GM12872 (cell line): ENCODE measurements around the gene AEBP1.

Experiments used
- TF ChIP-seq, protein P1 (sequence below): IDR thresholded peaks from 3 replicates; pipeline ENCODE4 v1.5.1; 2011; ENCODE audit warnings: low read depth, mild to moderate bottlenecking, low read length, moderate library complexity; ENCODE audit not compliant: insufficient read depth

The AEBP1 gene

DNA sequence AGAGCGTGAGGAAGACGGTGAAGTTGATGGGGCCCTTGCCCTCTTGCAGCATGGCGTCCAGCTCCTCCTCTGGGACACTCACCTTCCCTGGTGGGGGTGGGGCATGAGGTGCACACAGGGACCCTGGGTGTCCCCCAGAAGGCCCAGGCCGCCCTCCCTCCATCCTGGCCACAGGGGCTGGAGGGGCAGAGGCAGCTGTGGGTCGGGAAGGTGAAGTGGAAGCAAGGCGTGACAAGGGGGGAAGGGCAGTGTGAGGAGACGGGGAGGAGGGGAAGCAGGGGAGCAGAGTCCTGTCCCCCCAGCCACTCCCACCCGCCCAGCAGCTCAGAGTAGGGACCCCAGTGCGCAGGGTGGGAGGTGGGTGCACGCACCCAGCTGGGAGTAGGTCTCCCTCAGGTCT is 36.2 kb downstream of the AEBP1 start:
- TF ChIP-seq, protein P1, sequence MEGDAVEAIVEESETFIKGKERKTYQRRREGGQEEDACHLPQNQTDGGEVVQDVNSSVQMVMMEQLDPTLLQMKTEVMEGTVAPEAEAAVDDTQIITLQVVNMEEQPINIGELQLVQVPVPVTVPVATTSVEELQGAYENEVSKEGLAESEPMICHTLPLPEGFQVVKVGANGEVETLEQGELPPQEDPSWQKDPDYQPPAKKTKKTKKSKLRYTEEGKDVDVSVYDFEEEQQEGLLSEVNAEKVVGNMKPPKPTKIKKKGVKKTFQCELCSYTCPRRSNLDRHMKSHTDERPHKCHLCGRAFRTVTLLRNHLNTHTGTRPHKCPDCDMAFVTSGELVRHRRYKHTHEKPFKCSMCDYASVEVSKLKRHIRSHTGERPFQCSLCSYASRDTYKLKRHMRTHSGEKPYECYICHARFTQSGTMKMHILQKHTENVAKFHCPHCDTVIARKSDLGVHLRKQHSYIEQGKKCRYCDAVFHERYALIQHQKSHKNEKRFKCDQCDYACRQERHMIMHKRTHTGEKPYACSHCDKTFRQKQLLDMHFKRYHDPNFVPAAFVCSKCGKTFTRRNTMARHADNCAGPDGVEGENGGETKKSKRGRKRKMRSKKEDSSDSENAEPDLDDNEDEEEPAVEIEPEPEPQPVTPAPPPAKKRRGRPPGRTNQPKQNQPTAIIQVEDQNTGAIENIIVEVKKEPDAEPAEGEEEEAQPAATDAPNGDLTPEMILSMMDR = no peak

DNA sequence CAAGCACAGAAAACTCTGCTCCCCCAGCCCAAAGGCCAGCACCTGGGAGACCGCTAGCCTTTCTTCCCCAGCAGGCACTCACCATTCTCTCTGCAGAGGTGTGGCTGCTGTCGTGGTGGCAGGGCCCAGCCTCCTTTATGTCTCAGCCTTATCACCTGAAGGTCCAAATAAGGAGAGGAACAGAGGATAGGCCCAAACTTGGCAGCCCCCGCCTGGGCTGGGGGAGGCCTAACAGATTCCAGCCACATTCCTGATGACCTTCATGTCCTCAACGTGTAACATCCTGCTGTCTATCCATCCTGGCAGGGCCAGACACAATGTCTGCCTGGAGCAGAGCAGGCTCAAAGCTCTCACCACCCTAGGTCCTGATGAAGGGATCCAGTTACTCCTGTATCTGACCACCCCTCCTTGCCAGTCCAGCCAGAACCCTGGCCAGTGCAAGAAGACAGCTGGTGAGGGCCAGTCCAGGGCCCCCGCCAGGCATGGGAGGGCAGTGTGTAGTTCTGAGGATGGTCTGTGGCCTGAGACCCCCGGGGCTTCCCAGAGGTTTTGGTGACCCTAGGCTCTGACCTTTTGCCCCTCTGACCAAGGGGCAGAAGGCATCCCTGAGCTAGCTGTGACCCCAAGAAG is 37.2 kb downstream of the AEBP1 start, which contains the start of gene MYL7:
Gene MYL7 (minus strand): TSS at position 112 of the 630 bp plus-strand sequence. CDS start 27 bp downstream, at position 85.
- TF ChIP-seq, protein P1 = no peak

DNA sequence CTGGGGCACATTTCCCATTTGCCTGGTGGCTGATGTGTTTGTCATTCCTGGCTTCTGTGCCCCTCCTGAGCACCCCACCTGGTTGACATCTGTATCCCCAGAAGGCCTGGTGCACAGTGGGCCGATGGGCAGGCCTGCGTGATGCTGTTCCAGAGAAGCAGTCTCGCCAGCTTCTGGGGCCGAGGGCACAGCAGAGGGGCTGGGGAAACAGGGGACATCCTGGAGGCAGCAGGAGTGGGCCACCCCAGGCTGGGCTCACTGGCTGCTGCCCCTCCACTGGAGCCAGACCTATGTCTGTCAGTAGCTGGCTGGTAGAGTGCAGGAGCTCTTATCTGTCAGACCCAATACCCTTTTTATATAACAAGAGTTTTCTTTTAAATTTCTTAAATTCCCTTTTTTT is 37.9 kb downstream of the AEBP1 start:
- TF ChIP-seq, protein P1 = no peak

DNA sequence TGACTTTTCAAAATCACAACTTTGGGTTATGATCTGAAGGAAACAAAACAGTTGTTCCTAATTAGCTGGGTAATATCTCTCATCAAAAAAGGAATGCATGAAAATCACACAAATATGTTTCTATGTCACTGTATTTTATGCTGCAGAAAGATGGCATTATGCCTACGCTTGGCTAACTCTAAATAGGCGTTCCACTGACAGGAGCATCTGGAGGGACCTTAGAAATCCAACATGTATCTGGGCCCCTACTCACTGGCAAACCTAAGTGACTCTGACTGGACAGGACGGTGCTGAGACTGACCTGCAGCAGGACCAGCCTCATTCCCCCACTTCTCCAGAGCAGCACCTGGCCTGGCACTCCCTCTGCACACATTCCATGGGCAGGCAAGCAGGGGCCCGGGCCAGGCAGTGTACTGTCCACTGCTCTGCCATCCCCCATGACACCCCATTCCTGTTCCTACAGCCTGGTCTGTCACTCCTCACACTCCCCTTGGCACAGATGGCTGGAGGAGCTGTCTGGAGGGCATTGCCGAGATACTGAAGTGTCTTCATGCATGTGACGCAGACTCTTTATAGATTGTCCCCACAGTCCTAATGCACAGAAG is 39.6 kb downstream of the AEBP1 start:
- TF ChIP-seq, protein P1 = no peak

DNA sequence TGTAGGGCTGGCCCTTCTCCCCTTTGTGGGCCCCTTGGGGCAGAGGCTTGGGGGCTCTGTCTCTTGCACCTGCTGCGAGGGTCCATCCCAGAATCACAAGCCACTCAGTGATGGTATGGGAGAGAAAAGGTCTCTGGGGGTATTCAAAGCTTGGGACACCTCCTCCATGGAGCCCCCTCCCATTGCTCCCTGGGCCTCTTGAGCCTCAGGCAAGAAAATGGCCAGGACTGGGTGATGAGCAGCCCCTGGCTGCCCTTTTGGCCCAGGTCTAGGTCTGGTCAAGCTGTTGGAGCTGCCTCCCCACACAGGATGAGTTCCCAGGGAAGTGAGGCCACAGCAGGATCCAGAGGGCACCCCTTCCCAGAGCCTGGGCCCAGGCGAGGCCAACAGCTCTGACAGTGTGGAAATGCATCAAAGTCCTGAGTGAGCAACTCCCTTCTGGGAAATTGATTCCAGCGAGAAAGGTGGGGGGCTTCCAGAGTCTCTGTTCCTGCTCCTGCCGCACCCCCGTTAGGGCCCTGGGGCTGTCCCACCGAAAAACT is 40.4 kb downstream of the AEBP1 start:
- TF ChIP-seq, protein P1 = no peak

DNA sequence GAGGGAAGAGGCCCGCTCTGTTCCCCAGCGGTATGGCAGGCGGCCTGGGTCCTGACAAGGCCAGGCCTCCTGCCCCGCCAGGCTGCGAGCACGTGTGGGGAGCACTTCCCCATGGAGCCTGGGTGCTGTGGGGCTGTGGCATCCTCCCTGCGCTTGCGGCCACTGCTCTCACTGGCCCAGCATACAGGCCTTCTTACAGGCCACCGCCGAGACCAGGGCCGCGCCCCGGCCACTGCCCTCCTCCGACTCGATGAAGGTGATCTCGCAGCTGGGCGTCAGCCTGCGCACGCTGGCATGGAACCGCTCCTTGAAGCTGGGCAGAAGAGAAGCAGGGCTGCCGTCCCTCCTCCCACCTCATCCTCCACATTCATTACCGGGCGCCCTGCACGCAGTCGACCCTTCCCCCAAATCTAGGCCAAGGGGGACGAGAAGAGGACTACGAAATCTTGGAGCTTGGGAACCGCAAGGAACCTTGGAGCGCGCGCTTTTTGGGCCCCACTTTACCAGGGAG is 40.9 kb downstream of the AEBP1 start:
- TF ChIP-seq, protein P1 = no peak

DNA sequence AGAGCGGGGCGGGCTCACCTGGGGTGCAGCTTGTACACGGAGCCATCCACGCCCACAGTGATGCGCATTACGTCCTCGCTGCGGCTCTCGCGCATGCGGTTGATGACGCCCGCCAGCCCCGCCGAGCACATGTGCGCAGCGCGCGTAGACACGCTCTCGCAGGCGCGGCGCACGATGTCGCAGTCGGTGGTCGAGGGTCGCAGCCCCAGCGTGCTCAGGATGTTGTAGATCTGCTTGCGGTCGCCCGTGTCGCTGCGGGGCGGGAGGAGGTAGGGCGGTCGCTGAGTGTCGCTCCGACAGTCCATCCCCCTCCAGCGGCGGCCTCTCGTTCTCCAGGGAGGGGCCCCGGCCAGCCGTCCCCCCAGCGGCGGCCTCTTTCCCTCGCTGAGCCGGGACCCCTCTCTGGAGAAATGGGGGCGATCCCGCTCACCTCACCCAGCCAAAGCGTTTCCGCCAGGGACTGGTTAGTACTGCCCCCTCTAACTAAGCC is 41.4 kb downstream of the AEBP1 start:
- TF ChIP-seq, protein P1 = no peak
